GM19455 (cell line): ENCODE measurements around the gene PRR36.

Source experiments
- ATAC-seq: cut with Tn5 transposase; IDR thresholded peaks from one replicate; pipeline ENCODE4 v1.9.1; 2021; ENCODE audit not compliant: unreplicated experiment

Gene PRR36

DNA sequence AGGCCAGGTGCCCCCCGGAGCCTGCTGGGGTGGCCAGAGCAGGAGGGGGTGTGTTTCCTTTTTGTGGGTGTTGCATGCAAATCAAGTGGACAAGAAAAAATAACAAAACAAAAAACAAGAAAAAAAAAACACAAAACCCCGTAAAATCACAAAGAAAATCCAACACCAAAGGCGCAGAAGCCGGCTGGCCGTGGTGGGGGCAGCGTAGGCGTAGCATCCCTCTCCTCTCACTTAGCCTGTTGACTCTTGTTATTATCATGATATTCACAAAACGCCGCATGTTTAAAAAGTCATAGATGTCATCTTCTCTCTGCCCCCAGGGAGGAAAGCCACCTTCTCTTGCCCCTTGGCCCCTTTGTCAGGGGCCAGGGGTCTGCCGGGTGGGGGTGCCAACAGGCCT, 39.5 kb upstream of the PRR36 start:
- no peak for ATAC-seq

- no peak for ATAC-seq
Observed at GRCh38 chr19:7912697-7913564, 38.7 kb upstream of the PRR36 start.

- ATAC-seq = no peak
Observed at GRCh38 chr19:7912144-7912696, 38.0 kb upstream of the PRR36 start.

GRCh38 chr19:7911508-7912143, 37.4 kb upstream of the PRR36 start:
- no peak for ATAC-seq

DNA sequence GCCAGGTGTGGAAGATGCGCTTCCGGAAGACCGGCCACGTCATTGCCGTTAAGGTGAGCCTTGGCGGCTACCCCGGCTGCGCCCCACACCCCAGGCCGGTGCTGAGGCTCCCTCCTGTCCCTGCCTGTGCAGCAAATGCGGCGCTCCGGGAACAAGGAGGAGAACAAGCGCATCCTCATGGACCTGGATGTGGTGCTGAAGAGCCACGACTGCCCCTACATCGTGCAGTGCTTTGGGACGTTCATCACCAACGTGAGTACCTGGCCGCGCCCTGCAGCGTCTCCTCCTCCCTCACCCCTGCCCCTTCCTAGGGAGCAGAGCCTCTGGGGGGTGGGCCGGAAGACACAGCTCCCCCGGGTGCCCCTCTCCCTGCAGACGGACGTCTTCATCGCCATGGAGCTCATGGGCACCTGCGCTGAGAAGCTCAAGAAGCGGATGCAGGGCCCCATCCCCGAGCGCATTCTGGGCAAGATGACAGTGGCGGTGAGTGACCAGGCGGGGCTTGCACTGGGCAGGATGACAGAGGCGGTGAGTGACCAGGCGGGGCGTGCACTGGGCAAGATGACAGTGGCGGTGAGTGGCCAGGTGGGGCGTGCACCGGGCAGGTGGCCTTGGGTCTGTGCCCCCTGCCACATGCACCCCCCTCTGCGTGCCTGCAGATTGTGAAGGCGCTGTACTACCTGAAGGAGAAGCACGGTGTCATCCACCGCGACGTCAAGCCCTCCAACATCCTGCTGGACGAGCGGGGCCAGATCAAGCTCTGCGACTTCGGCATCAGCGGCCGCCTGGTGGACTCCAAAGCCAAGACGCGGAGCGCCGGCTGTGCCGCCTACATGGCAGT, 36.4 kb upstream of the PRR36 start:
- no peak for ATAC-seq

GRCh38 chr19:7909471-7910067, 35.4 kb upstream of the PRR36 start:
- ATAC-seq = no peak

GRCh38 chr19:7908742-7909461, 34.7 kb upstream of the PRR36 start:
- ATAC-seq = no peak

DNA sequence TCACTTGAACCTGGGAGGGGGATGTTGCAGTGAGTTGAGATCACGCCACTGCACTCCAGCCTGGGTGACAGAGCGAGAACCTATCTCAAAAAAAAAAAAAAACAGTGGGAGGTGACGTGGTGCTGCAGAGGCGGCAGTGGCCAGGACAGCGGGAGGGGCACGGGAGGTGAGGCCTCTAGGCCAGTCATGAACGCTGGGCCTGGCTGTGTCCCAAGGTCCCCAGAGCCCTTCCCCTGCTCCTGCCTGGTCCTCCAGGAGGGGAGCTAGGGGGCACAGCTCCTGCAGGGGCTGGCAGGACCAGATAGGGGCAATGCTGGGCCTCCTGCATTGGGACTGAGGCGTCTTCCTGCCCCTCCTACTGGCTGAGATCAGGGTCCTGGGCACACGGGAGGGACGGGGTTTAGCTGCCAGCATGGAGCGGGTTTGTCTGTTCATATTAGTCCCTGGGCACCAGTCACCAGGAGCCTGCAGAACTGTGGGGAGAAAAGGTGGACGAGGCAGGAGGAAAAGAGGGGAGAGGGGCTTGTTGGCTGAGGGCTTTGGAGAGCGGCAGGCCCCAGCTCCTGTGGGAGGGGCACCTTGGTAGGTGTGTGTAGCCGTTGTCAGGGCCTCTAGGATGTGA, 34.0 kb upstream of the PRR36 start:
- no peak for ATAC-seq

GRCh38 chr19:7907544-7907943, 33.4 kb upstream of the PRR36 start:
- no peak for ATAC-seq

DNA sequence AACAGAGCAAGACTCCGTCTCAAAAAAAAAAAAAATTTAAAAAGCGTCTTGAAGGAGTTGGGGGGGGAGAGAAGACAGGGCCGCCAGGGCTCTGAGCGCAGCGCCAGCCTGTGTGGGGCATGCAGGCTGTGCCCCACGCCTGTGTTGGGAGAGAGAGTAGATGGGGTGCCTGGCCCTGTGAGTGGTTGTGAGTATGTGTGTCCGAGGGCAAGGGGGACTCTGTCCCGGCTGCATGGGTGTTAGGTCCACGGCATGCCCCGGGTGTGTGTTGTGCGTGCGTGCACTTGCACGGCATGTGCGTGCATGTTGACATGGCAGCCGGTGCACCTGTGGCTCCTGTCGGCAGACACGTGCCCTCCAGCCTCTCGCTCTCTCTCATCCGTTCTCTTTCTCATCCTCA, 32.9 kb upstream of the PRR36 start:
- no peak for ATAC-seq

DNA sequence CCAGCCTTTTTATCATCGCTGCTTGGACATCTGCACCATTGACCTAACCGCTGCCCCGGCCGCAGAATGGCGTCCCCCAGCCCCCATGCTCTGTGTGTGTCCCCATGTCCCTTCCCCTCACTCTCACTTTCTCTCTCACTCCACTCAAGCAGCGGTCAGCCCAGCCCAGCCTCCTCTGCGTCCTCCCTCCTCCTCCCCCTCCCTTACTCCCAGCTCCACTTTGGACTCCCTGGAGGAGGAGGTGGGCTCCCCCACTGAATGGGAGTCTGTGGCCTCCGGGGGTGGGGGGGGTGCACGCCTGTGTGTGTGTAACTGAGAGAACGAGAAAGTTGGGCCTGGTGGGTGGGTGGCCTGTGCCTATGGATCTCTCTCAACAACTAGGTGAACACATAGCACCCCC, 31.7 kb upstream of the PRR36 start:
- no peak for ATAC-seq

DNA sequence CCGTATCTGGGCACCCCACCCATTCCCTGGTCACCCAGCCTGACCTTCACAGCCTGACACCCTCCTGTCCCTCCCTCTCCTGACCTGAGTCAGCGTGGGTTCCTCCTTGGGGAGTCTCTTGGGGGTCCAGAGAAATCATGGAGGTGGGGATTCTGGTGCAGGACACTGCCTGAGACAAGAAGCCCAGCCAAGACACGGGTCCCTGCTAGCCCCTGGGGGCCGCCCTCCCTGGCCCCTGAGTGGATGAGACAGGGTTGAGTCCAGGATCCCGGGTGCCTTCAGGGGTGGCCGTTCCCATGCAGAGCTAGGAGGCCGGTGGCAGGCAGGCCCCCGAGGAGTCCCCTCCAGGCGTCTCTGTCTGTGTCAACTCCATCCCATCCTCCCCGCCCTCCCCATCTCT, 31.1 kb upstream of the PRR36 start:
- ATAC-seq = no peak

DNA sequence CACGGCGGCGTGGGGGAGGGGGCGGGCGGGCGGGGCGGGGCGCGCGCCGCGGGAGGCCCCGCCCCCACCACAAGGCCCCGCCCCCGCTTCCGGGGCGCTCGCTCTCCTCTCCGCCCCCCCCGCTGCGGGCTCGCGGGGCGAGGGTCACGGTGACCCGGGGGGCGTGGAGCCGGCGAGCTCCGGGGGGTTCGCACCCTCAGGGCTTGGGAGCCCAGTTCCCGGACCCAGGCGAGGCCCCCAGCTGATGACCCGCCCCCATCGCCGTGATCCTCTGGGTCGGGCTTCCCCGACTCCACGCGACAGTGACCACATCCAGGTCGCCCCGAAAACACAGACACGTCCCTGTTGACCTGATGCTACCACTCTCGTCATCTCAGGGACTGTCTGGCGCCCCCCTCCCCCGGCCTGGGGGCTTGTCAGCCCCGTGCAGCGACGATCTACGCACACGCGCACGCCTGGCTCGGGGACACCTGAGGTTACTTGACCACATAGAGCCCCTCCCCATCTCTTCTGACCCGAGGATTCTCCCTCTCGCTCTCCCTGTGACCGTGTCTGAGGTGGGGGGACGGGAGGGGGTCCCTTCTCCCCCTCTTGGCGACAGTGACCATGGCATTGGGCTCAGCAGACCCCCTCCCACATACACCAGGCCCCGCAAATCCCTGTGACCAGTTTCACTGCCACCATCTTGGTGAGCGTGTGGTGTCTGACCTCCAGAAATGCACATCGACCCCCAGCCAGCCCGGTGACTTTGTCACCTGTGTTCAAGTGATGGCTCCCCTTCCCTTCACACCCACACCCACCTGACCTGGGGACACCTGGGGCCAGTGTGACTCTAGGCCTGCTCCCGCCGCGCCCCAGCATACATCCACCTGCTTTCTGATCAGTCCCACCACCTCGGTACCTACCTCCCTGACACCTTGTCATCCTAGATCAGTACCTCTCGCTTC, 30.2 kb upstream of the PRR36 start:
- peak; percentile 36 for ATAC-seq

GRCh38 chr19:7903244-7904073, 29.3 kb upstream of the PRR36 start, which contains the start of gene MAP2K7:
Gene MAP2K7, plus strand, starts transcription at chr19:7903877. Its CDS starts 68 bp downstream, at chr19:7903945.
- ATAC-seq = peak; percentile 74

DNA sequence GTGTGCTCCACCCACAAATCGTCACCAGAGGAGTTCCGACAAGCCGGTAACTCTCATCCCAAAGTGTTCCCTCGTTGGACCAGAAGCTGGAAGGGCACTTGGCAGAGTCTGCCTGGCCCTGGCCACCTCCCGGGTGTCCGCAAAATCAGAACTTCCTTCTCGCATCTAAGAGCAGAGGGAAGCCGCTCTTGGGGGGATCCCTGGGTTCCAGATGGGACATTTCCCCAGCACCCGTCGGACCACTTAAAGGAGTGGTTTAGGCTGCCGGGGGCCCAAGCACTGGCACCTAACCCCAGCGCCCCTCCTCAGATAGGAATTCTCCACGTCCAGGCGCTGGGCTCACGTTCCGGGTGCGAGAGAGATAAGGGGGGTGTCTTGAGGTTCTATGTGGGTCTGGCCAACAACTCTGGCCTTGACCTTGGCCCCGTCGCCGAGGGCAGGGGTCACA, 28.6 kb upstream of the PRR36 start:
- no peak for ATAC-seq

- no peak for ATAC-seq
Observed at GRCh38 chr19:7901337-7901736, 27.1 kb upstream of the PRR36 start.

- ATAC-seq = no peak
Observed at GRCh38 chr19:7900931-7901330, 26.7 kb upstream of the PRR36 start.

DNA sequence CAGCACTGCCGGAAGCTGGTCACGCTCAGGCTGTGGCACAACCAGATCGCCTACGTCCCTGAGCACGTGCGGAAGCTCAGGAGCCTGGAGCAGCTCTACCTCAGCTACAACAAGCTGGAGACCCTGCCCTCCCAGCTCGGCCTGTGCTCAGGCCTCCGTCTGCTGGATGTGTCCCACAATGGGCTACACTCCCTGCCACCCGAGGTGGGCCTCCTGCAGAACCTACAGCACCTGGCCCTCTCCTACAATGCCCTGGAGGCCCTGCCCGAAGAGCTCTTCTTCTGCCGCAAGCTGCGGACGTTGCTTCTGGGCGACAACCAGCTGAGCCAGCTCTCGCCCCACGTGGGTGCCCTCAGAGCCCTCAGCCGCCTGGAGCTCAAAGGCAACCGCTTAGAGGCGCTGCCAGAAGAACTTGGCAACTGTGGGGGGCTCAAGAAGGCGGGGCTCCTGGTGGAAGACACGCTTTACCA, 26.2 kb upstream of the PRR36 start:
- ATAC-seq = no peak
